ENCODE data around the gene SEMG1.

The SEMG1 gene

GRCh38 chr20:45174434-45175364, 32.1 kb upstream of the SEMG1 start, which contains the start of gene PI3:
TSS of gene PI3 (plus strand) at chr20:45174902. CDS start at chr20:45174923, 21 bp downstream.
- no peak within 1 kb of the TSS for H3K27ac ChIP-seq
- TF ChIP-seq, protein P1, sequence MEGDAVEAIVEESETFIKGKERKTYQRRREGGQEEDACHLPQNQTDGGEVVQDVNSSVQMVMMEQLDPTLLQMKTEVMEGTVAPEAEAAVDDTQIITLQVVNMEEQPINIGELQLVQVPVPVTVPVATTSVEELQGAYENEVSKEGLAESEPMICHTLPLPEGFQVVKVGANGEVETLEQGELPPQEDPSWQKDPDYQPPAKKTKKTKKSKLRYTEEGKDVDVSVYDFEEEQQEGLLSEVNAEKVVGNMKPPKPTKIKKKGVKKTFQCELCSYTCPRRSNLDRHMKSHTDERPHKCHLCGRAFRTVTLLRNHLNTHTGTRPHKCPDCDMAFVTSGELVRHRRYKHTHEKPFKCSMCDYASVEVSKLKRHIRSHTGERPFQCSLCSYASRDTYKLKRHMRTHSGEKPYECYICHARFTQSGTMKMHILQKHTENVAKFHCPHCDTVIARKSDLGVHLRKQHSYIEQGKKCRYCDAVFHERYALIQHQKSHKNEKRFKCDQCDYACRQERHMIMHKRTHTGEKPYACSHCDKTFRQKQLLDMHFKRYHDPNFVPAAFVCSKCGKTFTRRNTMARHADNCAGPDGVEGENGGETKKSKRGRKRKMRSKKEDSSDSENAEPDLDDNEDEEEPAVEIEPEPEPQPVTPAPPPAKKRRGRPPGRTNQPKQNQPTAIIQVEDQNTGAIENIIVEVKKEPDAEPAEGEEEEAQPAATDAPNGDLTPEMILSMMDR (IDR thresholded peaks at IDR 0.05; ENCODE audit: low read depth, low read length, missing control alignments), result no peak
- no peak for DNase-seq
- in situ Hi-C loops (cut with HindIII; ENCODE audit: low pct_ligation_motif_present, low sequenced_read_pairs), result no loop called here
- peaks cover 3% of the 10 kb centered on the region for H3K27me3 ChIP-seq (replicated peaks)
- H3K4me3 ChIP-seq (ENCODE audit: low read depth, low read length), result no peak within 1 kb of the TSS
- no peaks in the 10 kb centered on the region for H3K36me3 ChIP-seq (replicated peaks)

- in situ Hi-C loops (cut with HindIII; ENCODE audit: low pct_ligation_motif_present, low sequenced_read_pairs), result no loop called here
- Histone ChIP-seq H3K36me3 (replicated peaks) (no peaks in the 10 kb centered on the region), H3K4me3 (ENCODE audit: low read depth, low read length) (no peak overlapping the region), H3K27ac (no peak overlapping the region), H3K27me3 (replicated peaks) (peaks cover 3% of the 10 kb centered on the region)
- TF ChIP-seq, protein P1 (IDR thresholded peaks at IDR 0.05; ENCODE audit: low read depth, low read length, missing control alignments), result no peak
- no peak for DNase-seq
These were observed 30.1 kb upstream of the SEMG1 start for GRCh38 chr20:45176526-45177267.

- DNase-seq, result no peak
These were observed 27.7 kb upstream of the SEMG1 start for GRCh38 chr20:45179166-45179565.

DNA sequence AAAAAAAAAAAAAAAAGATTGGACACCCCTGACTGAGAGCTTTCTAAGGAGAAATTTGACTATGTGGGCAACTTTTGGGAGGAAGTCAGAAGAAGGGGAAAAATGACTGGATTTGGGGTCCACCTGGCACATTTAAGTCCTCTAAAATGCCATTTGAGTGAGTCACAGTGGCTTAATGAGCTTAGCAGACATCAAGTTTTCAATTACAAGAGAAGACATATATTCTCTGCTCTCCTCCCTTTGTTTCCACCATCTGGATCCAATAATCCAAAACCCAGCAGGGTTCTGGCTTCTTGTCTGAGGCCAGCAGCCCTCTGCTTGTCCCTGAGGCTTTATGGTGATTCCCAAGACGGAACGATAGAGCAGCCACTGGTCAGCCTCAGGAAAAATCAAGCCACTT, 25.2 kb upstream of the SEMG1 start:
- Histone ChIP-seq H3K27ac (no peak overlapping the region), H3K27me3 (replicated peaks) (no peaks in the 10 kb centered on the region), H3K4me3 (ENCODE audit: low read depth, low read length) (no peak overlapping the region), H3K36me3 (replicated peaks) (no peaks in the 10 kb centered on the region)
- no peak for DNase-seq
- TF ChIP-seq, protein P1 (IDR thresholded peaks at IDR 0.05; ENCODE audit: low read depth, low read length, missing control alignments), result no peak
- in situ Hi-C loops (cut with HindIII; ENCODE audit: low pct_ligation_motif_present, low sequenced_read_pairs), result no loop called here

More at GRCh38 chr20:45179166-45179565, 27.7 kb upstream of the SEMG1 start:
- Histone ChIP-seq H3K27ac (no peak overlapping the region), H3K4me3 (ENCODE audit: low read depth, low read length) (no peak overlapping the region), H3K27me3 (replicated peaks) (no peaks in the 10 kb centered on the region), H3K36me3 (replicated peaks) (no peaks in the 10 kb centered on the region)
- in situ Hi-C loops (cut with HindIII; ENCODE audit: low pct_ligation_motif_present, low sequenced_read_pairs), result no loop called here
- TF ChIP-seq, protein P1 (IDR thresholded peaks at IDR 0.05; ENCODE audit: low read depth, low read length, missing control alignments), result no peak

DNA sequence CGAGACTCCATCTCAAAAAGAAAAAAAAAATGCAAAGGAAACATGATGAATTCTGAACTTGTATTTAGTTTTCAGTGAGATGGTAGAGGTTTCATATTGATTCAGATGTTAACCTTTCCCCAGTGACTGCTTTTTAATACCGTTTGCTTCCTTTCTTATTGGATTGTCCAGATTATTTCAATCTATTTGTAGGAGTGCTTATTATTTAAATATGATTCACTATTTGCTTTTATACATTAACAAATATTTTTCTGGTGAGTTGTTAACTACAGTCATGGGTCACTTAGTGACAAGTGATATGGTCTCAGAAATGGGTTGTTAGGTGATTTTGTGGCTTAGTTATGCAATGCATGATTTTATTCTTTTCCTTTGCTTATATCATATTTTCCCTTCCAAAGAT, 23.7 kb upstream of the SEMG1 start:
- DNase-seq, result no peak
- in situ Hi-C loops (cut with HindIII; ENCODE audit: low pct_ligation_motif_present, low sequenced_read_pairs), result no loop called here
- Histone ChIP-seq H3K27ac (no peak overlapping the region), H3K27me3 (replicated peaks) (no peaks in the 10 kb centered on the region), H3K4me3 (ENCODE audit: low read depth, low read length) (no peak overlapping the region), H3K36me3 (replicated peaks) (no peaks in the 10 kb centered on the region)
- TF ChIP-seq, protein P1 (IDR thresholded peaks at IDR 0.05; ENCODE audit: low read depth, low read length, missing control alignments), result no peak

All from brain microvascular endothelial cell (primary cell).